GM19328 (cell line): Measurements from ENCODE around the gene PRRC2C.

Experiments used
- ATAC-seq: cut with Tn5 transposase; IDR thresholded peaks from one replicate; pipeline ENCODE4 v1.9.1; 2021; ENCODE audit warnings: mild to moderate bottlenecking, moderate library complexity; ENCODE audit not compliant: unreplicated experiment

Gene PRRC2C

GRCh38 chr1:171628225-171628624 lies 142.9 kb downstream of the PRRC2C start:
- no peak for ATAC-seq

GRCh38 chr1:171635661-171636060 lies 150.3 kb downstream of the PRRC2C start:
- ATAC-seq: no peak

GRCh38 chr1:171636141-171636540 lies 150.8 kb downstream of the PRRC2C start:
- ATAC-seq: no peak

DNA sequence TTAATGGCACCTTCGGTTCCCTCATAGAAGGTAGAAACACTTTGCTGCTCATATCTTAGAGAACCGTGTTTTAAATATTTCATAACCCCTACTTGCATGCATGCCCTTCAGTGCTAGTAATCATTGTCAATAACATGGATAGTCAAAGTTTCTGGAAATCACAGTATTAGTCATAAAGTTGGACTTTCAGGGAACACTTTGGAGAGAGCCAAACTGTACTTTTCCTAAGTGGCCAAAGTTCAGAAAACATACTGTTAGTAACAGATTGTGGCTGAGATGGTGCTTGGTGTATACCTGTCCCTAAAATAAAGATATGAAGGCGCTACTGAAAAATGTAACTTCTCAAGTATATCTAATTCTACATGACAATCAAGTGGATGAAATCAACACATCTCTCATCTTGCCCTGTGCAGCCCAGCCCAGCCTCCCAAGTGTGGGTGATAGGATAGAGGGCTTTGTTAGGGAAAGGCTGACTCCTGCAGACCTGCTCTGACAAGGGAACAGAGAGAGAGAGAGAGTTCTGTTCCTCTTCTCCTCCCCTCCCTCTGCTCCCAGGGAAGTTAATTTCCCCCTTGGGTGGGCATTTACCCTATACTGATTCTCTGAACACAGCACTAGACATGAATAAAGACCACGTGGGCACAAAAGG lies 152.7 kb downstream of the PRRC2C start:
- no peak for ATAC-seq

- ATAC-seq: no peak
Observed at GRCh38 chr1:171640225-171640624, 154.9 kb downstream of the PRRC2C start.

DNA sequence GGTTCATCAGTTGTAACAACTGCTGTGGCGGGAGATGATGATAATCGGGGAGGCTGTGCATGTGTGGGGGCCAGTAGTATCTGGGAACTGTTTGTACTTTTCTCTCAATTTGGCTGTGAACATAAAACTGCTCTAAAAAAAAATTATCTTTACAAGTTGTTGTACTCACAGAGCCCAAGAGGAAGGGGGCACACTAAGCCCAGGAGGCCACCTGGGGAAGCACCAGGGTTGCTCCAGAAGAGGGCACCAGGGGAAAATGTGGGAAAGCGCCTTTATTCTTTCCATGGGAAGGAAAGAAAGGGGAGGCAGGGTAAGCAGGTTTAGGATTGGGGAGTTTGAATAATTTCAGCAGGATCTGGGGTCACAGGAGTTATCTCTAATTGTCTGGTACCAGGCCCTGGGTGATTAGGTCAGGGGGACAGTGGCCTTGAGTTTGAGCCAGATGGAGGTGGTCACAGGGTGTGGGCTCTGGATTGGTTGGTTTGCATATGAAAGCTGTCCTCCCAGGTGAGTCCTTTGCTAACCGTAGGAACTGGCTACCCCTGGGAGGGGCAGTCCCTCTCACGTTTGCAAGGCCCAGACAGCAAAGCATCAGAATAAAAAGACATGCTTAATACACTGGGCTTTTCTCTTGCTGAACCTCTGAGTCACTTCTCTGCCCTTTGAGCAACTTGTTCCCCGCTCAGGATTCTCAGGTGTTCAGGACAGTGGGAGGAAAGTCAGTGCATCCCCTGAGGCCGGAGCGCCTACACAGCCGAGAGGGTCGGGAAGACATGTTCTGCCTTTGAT lies 155.9 kb downstream of the PRRC2C start:
- no peak for ATAC-seq

DNA sequence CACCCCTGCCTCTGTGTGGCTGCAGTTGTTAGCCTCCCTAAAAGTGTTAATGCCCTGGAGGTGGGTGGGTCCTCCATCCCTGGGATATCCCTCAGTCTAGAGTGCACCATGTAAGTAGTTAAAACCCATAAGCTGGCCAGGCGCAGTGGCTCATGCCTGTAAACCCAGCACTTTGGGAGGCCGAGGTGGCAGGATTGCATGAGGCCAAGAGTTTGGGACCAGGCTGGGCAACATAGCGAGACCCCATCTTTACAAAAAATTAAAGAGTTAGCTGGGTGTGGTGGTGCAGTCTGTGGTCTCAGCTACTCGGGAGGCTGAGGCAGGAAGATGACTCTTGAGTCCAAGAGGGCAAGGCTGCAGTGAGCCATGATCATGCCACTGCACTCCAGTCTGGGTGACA lies 156.9 kb downstream of the PRRC2C start:
- ATAC-seq: no peak
